SU-DHL-6 (cell line): ENCODE data around the gene EIF2AK3.

Experiments
- H2AFZ ChIP-seq: fragments of 200-600 bp; sonication (generic); 2 replicates; pipeline ENCODE4 v1.6.1; 2014; ENCODE audit warnings: low read depth, mild to moderate bottlenecking, moderate library complexity, mixed read lengths, antibody characterized with exemption, low read length; ENCODE audit not compliant: severe bottlenecking
- H3F3A ChIP-seq: fragments of 200-600 bp; shearing (Covaris generic); 2 replicates; pipeline ENCODE4 v1.6.0; 2016; ENCODE audit warnings: antibody characterized with exemption, mild to moderate bottlenecking; ENCODE audit not compliant: insufficient read depth
- H3K27ac ChIP-seq: fragments of 200-600 bp; sonication (generic); 2 replicates; pipeline ENCODE4 v1.5.1; 2016; ENCODE audit warnings: low read depth, mild to moderate bottlenecking, low read length, moderate library complexity, mixed read lengths
- H3K27me3 ChIP-seq: fragments of 200-600 bp; sonication (generic), shearing (Covaris generic); 2 replicates; pipeline ENCODE4 v1.6.0; 2014; ENCODE audit warnings: mild to moderate bottlenecking, low read length
- H3K36me3 ChIP-seq: fragments of 200-600 bp; sonication (generic); 2 replicates; pipeline ENCODE4 v1.6.1; 2014; ENCODE audit warnings: mild to moderate bottlenecking, low read length, mixed read lengths
- H3K4me2 ChIP-seq: fragments of 300-600, 200-600 bp; shearing (Covaris generic), sonication (generic); 2 replicates; pipeline ENCODE4 v1.6.0; 2014; ENCODE audit warnings: low read length, low read depth, mild to moderate bottlenecking; ENCODE audit not compliant: poor library complexity, severe bottlenecking
- H3K4me3 ChIP-seq: fragments of 200-600 bp; sonication (generic); 2 replicates; pipeline ENCODE4 v1.5.1; 2014; ENCODE audit warnings: antibody characterized with exemption, low read length, mild to moderate bottlenecking, mixed read lengths; ENCODE audit not compliant: insufficient read depth, poor library complexity, severe bottlenecking
- H3K79me2 ChIP-seq: fragments of 200-600 bp; sonication (generic); 2 replicates; pipeline ENCODE4 v1.6.1; 2014; ENCODE audit warnings: mild to moderate bottlenecking, low read length, moderate library complexity; ENCODE audit not compliant: insufficient read depth
- H3K9ac ChIP-seq: fragments of 200-600 bp; sonication (generic); 2 replicates; pipeline ENCODE4 v1.7.0; 2014; ENCODE audit warnings: mild to moderate bottlenecking, low read length
- H3K9me2 ChIP-seq: fragments of 200-600 bp; sonication (generic); replicated peaks from 2 replicates; pipeline ENCODE4 v1.6.1; 2014; ENCODE audit warnings: low read length; ENCODE audit not compliant: insufficient read depth
- H3K9me3 ChIP-seq: fragments of 200-600 bp; sonication (generic); 2 replicates; pipeline ENCODE4 v1.6.1; 2014; ENCODE audit warnings: low read length, mixed read lengths; ENCODE audit not compliant: insufficient read depth
- H4K20me1 ChIP-seq: fragments of 200-600 bp; sonication (generic); 2 replicates; pipeline ENCODE4 v1.6.1; 2014; ENCODE audit warnings: low read depth, mild to moderate bottlenecking, antibody characterized with exemption, low read length, moderate library complexity, mixed read lengths
- CTCF ChIP-seq: fragments of 200-600 bp; sonication (generic); IDR thresholded peaks from one replicate; pipeline ENCODE4 v1.5.1; 2017; ENCODE audit warnings: antibody characterized with exemption, mild to moderate bottlenecking, low read length, moderate library complexity; ENCODE audit not compliant: insufficient read depth, poor library complexity, severe bottlenecking
- EZH2phosphoT487 ChIP-seq: fragments of 200-600 bp; sonication (generic), shearing (Covaris generic); conservative IDR thresholded peaks from 2 replicates; pipeline ENCODE4 v1.6.1; 2018; ENCODE audit warnings: mild to moderate bottlenecking, antibody characterized with exemption, low read length, moderate library complexity, mixed read lengths

Gene EIF2AK3

GRCh38 chr2:88599527-88599926, 27.7 kb downstream of the EIF2AK3 start:
- Histone ChIP-seq H2AFZ (no peak overlapping the region), H3K36me3 (0 out of 2 replicates have a peak, but pooled peaks cover 2% of the 10 kb centered on the region), H3K9me3 (no peaks in the 10 kb centered on the region), H4K20me1 (no peaks in the 10 kb centered on the region), H3K27me3 (no peaks in the 10 kb centered on the region), H3K27ac (peak overlapping the region; percentile 81), H3K4me2 (peak overlapping the region; percentile 54), H3K9me2 (no peaks in the 10 kb centered on the region), H3K79me2 (peaks cover 92% of the 10 kb centered on the region), H3K4me3 (peak overlapping the region; percentile 21), H3F3A (peaks cover 27% of the 10 kb centered on the region), H3K9ac (no peak overlapping the region)
- TF ChIP-seq CTCF = no peak
- no peak for TF ChIP-seq EZH2phosphoT487

- H3K27me3 ChIP-seq = no peaks in the 10 kb centered on the region
- H3K4me3 ChIP-seq = no peak overlapping the region
- H3F3A ChIP-seq = peaks cover 28% of the 10 kb centered on the region
- no peaks in the 10 kb centered on the region for H4K20me1 ChIP-seq
- no peak overlapping the region for H3K9ac ChIP-seq
- H3K9me3 ChIP-seq = no peaks in the 10 kb centered on the region
- H3K79me2 ChIP-seq = peaks cover 74% of the 10 kb centered on the region
- H3K9me2 ChIP-seq = no peaks in the 10 kb centered on the region
- H2AFZ ChIP-seq = no peak overlapping the region
- H3K27ac ChIP-seq = no peak overlapping the region
- TF ChIP-seq EZH2phosphoT487 (no peak), CTCF (no peak)
- peaks cover 10% of the 10 kb centered on the region; the same call in 1 of the 2 replicates for H3K36me3 ChIP-seq
- no peak overlapping the region for H3K4me2 ChIP-seq
Measured at GRCh38 chr2:88597168-88597567, 30.1 kb downstream of the EIF2AK3 start.

GRCh38 chr2:88596141-88596830, 31.0 kb downstream of the EIF2AK3 start:
- Histone ChIP-seq H3K9me2 (no peaks in the 10 kb centered on the region), H3K4me2 (no peak overlapping the region), H4K20me1 (no peaks in the 10 kb centered on the region), H3K36me3 (peaks cover 10% of the 10 kb centered on the region; the same call in 1 of the 2 replicates), H3K79me2 (peaks cover 69% of the 10 kb centered on the region), H3K9ac (no peak overlapping the region), H3K27me3 (no peaks in the 10 kb centered on the region), H3K4me3 (no peak overlapping the region), H3K9me3 (no peaks in the 10 kb centered on the region), H2AFZ (no peak overlapping the region), H3K27ac (no peak overlapping the region), H3F3A (peaks cover 34% of the 10 kb centered on the region)
- no peak for TF ChIP-seq CTCF
- no peak for TF ChIP-seq EZH2phosphoT487
